Motor neuron (in vitro differentiated cells): ENCODE results near the gene AARS2. TPM values are rescaled to one million over a fixed set of nuclear protein-coding genes. Genes with fewer than 3 reads are reported as not detected.
A peak's percentile ranks its signal among the peaks of the same experiment; 100 is the strongest.

ENCODE experiments used
- ATAC-seq, 8 experiments: fragments of 200-7000 bp; cut with Tn5 transposase; replicated peaks in 6 of 8; 2 replicates each; pipeline ENCODE4 v1.8.0; 2021; ENCODE audit warnings: mild to moderate bottlenecking in 8 of 8, moderate library complexity in 8 of 8
- H3K27ac ChIP-seq, 2 donors: fragments of 250-450 bp; sonication (Bioruptor Pico); 2 replicates each; pipeline ENCODE4 v1.9.0; 2021; ENCODE audit warnings: antibody characterized with exemption in 2 of 2, mild to moderate bottlenecking in 2 of 2, moderate library complexity in 1 of 2
- H3K4me1 ChIP-seq, 2 donors: fragments of 250-450 bp; sonication (Bioruptor Pico); replicated peaks in 1 of 2; 2 replicates each; pipeline ENCODE4 v1.6.1; 2021; ENCODE audit warnings: antibody characterized with exemption in 2 of 2, mild to moderate bottlenecking in 2 of 2, moderate library complexity in 1 of 2
- H3K4me3 ChIP-seq, 5 donors: fragments of 250-450 bp; sonication (Bioruptor Pico); 2 replicates each; pipeline ENCODE4 v1.9.0; 2021; ENCODE audit warnings: antibody characterized with exemption in 5 of 5, mild to moderate bottlenecking in 5 of 5, moderate library complexity in 4 of 5
- WGBS, 10 experiments: fragments of 450-650 bp; shearing (Covaris generic); methylation state at CpG; one replicate each; pipeline ENCODE4 v1.0.0; 2022; 5-methylcytosine and 5-hydroxymethylcytosine counted together
- in situ Hi-C, 9 experiments: fragments of 400-800 bp; cut with MboI; loops; one replicate each; pipeline ENCODE4 v1.15.0; 2021; ENCODE audit warnings: low sequenced_read_pairs in 9 of 9, low pct_unique_long_range_greater_than_20kb in 2 of 9; ENCODE audit not compliant: unreplicated experiment in 9 of 9
- total RNA-seq, 8 experiments: library from RNA; unstranded; fragments of 300-600 nt; gene quantifications; 2 replicates each; pipeline versions ENCODE4 v1.2.3 to v1.2.4, GENCODE V29; 2022

Gene AARS2
- total RNA-seq, 8 experiments from 2014 or later, result 6.5 to 19.5 (median 11.5) TPM

GRCh38 chr6:44294832-44295791, 18.0 kb downstream of the AARS2 start:
- Histone ChIP-seq H3K27ac (no peak overlapping the region), H3K4me1 (peaks cover 7 to 13% of the 10 kb centered on the region in 2 donors), H3K4me3 (no peak overlapping the region)
- in situ Hi-C loops, result no loop called here
- WGBS, 10 experiments, result 34 to 100% (median 60%) methylated on average over 1 to 3 of the region's 7 CpGs; no CpG with 5 or more reads in 1 of the 10 experiments
- no peak for ATAC-seq

- in situ Hi-C loops, result no loop called here
- Histone ChIP-seq H3K27ac (no peak overlapping the region), H3K4me1 (peaks cover 2 to 7% of the 10 kb centered on the region in 2 donors), H3K4me3 (no peak overlapping the region)
- 42 to 83% (median 67%) methylated on average over 1 to 3 of the region's 4 CpGs; no CpG with 5 or more reads in 4 of the 10 experiments for WGBS, 10 experiments
- ATAC-seq, result no peak
These were observed 20.3 kb downstream of the AARS2 start for GRCh38 chr6:44292661-44293365.

- ATAC-seq, result peak in 1 of 8 experiments; percentile 12
- peaks cover under 1 to 4% of the 10 kb centered on the region in 2 donors for H3K4me1 ChIP-seq
- 0 to 38% (median 8%) methylated on average over 1 to 3 of the region's 4 CpGs; no CpG with 5 or more reads in 7 of the 10 experiments for WGBS, 10 experiments
- in situ Hi-C loops, result no loop called here
- no peak overlapping the region for H3K27ac ChIP-seq
- no peak overlapping the region for H3K4me3 ChIP-seq
These were observed 21.3 kb downstream of the AARS2 start for GRCh38 chr6:44291841-44292240.

- WGBS, 10 experiments, result 29 to 63% (median 42%) methylated on average over 1 to 4 of the region's 7 CpGs; no CpG with 5 or more reads in 6 of the 10 experiments
- peak in 3 of 8 experiments; percentile 9 to 46 (median 31) for ATAC-seq
- H3K27ac ChIP-seq, result no peak overlapping the region
- no peak overlapping the region for H3K4me3 ChIP-seq
- in situ Hi-C loops, result no loop called here
- no peaks in the 10 kb centered on the region for H3K4me1 ChIP-seq
These were observed 23.4 kb downstream of the AARS2 start for GRCh38 chr6:44289726-44290260.

GRCh38 chr6:44286747-44287146, 26.4 kb downstream of the AARS2 start:
- Histone ChIP-seq H3K4me1 (no peaks in the 10 kb centered on the region), H3K4me3 (no peak overlapping the region), H3K27ac (no peak overlapping the region)
- in situ Hi-C loops, result no loop called here
- no peak for ATAC-seq
- 0 to 67% (median 36%) methylated on average over 1 to 2 of the region's 2 CpGs; no CpG with 5 or more reads in 1 of the 10 experiments for WGBS, 10 experiments

GRCh38 chr6:44286285-44286565, 26.9 kb downstream of the AARS2 start:
- no peak for ATAC-seq
- no peak overlapping the region for H3K4me3 ChIP-seq
- in situ Hi-C loops, result no loop called here
- H3K27ac ChIP-seq, result no peak overlapping the region
- H3K4me1 ChIP-seq, result no peaks in the 10 kb centered on the region
- 70 to 100% (median 90%) methylated on average over 1 to 7 of the region's 12 CpGs; no CpG with 5 or more reads in 5 of the 10 experiments for WGBS, 10 experiments

- Histone ChIP-seq H3K4me3 (no peak overlapping the region), H3K27ac (no peak overlapping the region), H3K4me1 (no peaks in the 10 kb centered on the region)
- in situ Hi-C loops, result no loop called here
- WGBS, 10 experiments, result 17 to 50% (median 37%) methylated on average over 1 to 7 of the region's 25 CpGs; no CpG with 5 or more reads in 2 of the 10 experiments
- peak in 2 of 8 experiments; percentile 26 to 59 for ATAC-seq
These were observed 27.4 kb downstream of the AARS2 start for GRCh38 chr6:44285552-44286284.

GRCh38 chr6:44284867-44285266, 28.3 kb downstream of the AARS2 start:
- no peaks in the 10 kb centered on the region for H3K4me1 ChIP-seq
- WGBS, 10 experiments, result 0 to 60% (median 37%) methylated on average over 1 to 3 of the region's 4 CpGs; no CpG with 5 or more reads in 1 of the 10 experiments
- H3K27ac ChIP-seq, result no peak overlapping the region
- ATAC-seq, result no peak
- in situ Hi-C loops, result no loop called here
- H3K4me3 ChIP-seq, result no peak overlapping the region

GRCh38 chr6:44284121-44284520, 29.0 kb downstream of the AARS2 start:
- ATAC-seq, result no peak
- in situ Hi-C loops, result no loop called here
- no peak overlapping the region for H3K4me3 ChIP-seq
- WGBS, 10 experiments, result 0 to 83% (median 21%) methylated on average over 1 to 2 of the region's 2 CpGs; no CpG with 5 or more reads in 2 of the 10 experiments
- no peak overlapping the region for H3K27ac ChIP-seq
- H3K4me1 ChIP-seq, result no peaks in the 10 kb centered on the region

GRCh38 chr6:44278774-44279697, 34.1 kb downstream of the AARS2 start:
- ATAC-seq, result peak in 5 of 8 experiments; percentile 71 to 93 (median 77)
- Histone ChIP-seq H3K4me3 (no peak overlapping the region), H3K4me1 (peaks cover 0 to 16% of the 10 kb centered on the region in 2 donors), H3K27ac (no peak overlapping the region)
- in situ Hi-C loops, result loop anchor here in 1 of 9 experiments (10.0 kb wide), 1 partner anchor 56 kb away; no protein-coding TSS in a partner anchor
- WGBS, 10 experiments, result 20 to 100% (median 60%) methylated on average over 1 to 4 of the region's 9 CpGs; no CpG with 5 or more reads in 2 of the 10 experiments

GRCh38 chr6:44278315-44278714, 34.8 kb downstream of the AARS2 start:
- Histone ChIP-seq H3K4me1 (peaks cover 0 to 16% of the 10 kb centered on the region in 2 donors), H3K27ac (no peak overlapping the region)
- in situ Hi-C loops, result loop anchor here in 1 of 9 experiments (10.0 kb wide), 1 partner anchor 56 kb away; no protein-coding TSS in a partner anchor

More at GRCh38 chr6:44278315-44278714, 34.8 kb downstream of the AARS2 start:
- no peak overlapping the region for H3K4me3 ChIP-seq
- ATAC-seq, result no peak
- WGBS, 10 experiments, result 0 to 80% (median 50%) methylated on average over 1 to 3 of the region's 3 CpGs; no CpG with 5 or more reads in 3 of the 10 experiments
